NCI-H524 treated with DMSO at 0.1 percent for 48 hours (cell line): ENCODE data around the gene SCNN1B.
A peak's percentile ranks its signal among the peaks of the same experiment; 100 is the strongest.
"Not testable (repeated sequence)": the region's sequence is repeated elsewhere in the genome, so short reads cannot be mapped to it uniquely, and the experiment has no call there.

Experiments used
- DNase-seq: peaks from one replicate; lab custom pipeline; 2025; lab: John Stamatoyannopoulos, UW

Gene SCNN1B

GRCh38 chr16:23381702-23382101 is 79.6 kb downstream of the SCNN1B start:
- DNase-seq, result not testable (repeated sequence)

GRCh38 chr16:23382279-23382678 is 80.2 kb downstream of the SCNN1B start:
- no peak for DNase-seq

GRCh38 chr16:23383881-23384280 is 81.8 kb downstream of the SCNN1B start:
- no peak for DNase-seq

DNA sequence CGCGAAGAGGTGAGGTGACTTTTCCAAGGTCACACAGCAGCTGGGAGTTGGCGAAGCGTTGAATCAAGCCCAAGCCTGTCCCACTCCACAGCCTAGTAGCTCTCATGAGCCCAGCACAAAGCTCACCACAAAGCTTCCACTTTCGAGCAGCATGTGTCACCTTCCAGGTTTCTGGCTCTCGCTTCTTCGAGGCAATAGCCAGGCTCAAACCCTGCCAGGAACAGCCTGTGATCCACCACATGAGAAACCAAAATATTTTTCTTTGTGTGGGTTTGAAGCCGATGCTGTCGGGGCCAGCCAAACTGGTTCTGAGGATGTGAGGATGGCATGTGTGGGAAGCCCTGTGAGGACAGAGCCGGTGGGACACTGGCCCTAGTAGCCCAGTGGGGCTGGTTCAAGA is 82.8 kb downstream of the SCNN1B start:
- DNase-seq, result no peak

DNA sequence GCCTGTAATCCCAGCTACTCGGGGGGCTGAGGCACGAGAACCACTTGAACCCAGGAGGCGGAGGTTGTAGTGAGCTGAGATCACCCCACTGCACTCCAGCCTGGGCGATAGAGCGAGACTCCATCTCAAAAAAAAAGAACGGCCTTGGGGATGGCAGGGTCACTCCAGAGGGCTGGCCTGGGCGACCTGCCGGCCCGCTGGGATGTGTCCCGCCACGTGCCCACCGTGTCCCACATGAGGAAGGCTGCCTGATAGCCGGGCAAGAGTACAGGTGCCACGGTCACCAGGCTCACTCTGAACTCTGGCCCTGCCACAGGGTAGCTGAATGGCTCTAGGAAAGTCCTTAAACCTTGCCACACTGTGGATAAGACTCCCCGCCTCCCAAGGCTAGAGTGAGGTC is 83.3 kb downstream of the SCNN1B start:
- no peak for DNase-seq

GRCh38 chr16:23387666-23388065 is 85.6 kb downstream of the SCNN1B start:
- no peak for DNase-seq

- DNase-seq, result no peak
Observed at GRCh38 chr16:23388786-23389185, 86.7 kb downstream of the SCNN1B start.

DNA sequence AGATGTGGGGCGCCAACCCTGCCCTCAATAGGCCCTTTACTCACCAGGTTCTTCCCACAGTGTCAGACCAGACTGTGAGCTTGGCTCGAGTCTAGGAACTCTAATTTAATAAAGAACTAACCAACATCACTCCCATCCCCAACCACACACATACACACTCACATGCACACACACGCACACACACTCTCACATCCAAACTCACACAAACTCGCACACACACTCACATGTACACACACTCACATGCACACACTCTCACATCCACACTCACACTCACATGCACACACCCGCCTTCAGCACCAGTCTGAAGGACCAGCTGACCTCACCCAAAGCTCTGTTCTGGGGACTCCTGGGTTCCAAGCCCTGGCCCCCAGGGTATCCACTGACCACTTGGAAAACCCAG is 87.1 kb downstream of the SCNN1B start:
- DNase-seq, result no peak

- not testable (repeated sequence) for DNase-seq
Observed at GRCh38 chr16:23389936-23390335, 87.8 kb downstream of the SCNN1B start.

DNA sequence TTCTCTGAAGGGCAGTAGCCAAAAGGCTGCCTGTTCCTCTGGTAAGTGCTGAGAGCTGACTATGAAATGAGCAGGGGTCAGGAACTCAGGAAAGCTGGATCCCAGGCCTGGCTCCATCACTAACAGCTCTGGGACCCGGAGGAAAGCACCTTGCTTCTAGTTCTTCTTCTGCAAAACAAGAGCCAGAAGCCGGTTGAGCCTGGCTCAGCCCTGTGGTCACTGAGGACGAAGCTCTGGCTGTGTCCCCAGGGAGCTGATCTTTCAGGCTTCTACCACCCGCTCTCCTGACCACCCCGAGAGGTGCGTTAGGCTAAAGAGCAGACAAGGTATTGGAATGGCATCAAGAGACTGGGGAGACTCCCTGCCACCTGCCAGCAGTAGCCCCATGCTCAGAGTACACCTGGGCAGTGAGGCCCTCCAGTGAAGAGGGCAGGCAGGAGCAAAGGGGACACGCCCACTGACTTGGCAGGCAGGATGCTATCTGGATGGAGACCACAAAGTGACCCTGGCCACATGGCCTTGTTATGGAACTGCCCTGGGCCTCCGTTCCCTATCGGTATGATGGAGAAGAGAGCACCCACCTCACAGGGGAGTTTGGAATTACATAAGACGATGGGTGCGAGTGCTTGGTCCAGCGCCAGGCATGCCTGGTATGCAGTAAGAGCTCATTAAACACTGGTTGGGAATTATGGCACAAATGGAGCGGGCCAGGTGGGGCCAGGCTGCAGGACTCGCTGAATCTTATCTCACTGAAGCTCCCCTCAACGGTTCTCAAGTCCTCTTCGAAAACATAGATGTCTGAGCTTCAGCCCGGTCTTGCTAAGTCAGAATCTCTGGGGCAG is 89.5 kb downstream of the SCNN1B start:
- no peak for DNase-seq

DNA sequence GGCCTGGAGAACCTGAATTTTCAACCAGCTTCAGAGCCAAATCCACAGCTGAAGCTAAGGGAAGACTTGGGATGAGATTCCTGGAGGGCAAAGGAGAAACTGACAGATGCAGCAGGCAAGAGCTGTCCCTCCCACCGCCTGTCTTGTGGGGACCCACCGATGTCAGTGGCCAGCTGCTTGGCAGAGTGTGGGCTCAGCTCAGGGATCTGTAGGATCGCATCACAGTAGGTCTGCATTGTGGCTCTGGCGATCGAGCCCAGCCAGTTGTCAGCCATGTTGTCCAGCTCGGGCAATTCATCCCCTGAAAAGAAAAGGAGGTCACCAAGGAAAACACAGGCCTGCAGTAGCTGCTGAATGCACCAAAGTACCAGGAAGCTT is 90.1 kb downstream of the SCNN1B start:
- DNase-seq, result no peak

GRCh38 chr16:23394141-23394831 is 92.2 kb downstream of the SCNN1B start:
- DNase-seq, result no peak

- no peak for DNase-seq
Observed at GRCh38 chr16:23395732-23396131, 93.6 kb downstream of the SCNN1B start.

- no peak for DNase-seq
Observed at GRCh38 chr16:23397464-23397863, 95.4 kb downstream of the SCNN1B start.

DNA sequence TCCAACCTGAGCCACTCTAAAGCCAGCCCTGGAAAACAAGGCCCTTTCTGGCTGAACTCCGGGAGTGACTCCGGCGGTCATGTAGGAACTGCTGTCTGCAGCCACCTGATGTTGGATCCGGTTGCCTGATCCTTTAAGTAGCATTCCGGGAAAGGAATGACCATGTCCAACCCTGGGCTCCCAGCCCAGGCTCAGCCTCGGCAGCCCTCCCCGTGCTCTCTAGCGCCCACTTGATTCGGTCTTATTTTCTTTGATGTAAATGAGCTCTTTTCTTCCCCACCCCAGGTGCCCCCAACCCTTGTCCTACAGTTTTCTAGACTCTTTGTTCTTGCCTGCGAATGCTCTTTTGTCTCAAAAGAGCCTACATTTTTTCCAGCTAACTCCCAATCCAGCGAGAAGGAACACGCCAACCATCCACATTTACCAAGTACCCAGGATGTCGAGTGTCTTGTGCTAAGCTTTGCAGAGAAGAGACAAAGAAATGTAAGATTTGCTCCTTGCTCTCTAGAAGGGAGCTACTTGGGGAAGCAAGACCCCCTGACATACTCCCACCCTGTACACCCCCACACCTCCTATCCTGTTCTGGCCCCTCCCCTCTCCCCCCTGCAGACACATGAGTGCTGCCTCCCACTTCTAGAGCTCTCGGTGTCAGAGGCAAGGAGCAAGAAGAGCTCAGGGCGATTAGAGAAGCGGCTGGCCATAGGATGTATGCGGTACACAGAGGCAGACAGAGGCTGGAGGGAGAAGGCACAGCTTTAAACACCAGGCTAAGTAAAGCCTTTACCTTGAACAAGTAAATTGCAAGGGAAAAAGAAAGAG is 97.1 kb downstream of the SCNN1B start:
- DNase-seq, result no peak

- DNase-seq, result peak; percentile 92
Observed at GRCh38 chr16:23400447-23400846, 98.3 kb downstream of the SCNN1B start.

DNA sequence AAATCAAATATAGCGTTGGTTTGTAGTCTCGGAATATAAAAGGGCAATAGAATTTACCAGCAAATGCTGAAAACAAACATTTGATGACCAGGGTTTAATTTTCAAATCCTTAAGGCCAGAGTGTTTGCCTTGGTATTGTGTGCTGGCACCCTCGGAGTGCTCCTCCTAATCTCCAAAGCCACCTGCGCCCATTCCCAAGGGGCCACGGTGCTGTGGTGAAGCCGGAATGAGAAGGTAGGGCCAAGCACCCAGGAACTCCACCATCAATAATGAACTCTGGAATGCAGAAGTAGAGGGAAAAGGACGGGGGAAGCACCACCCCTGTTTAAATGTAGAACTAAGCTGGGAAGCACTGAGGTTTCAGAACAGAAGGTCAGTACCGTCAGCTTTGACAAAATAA is 99.0 kb downstream of the SCNN1B start:
- no peak for DNase-seq

GRCh38 chr16:23402100-23402499 is 100.0 kb downstream of the SCNN1B start:
- DNase-seq, result no peak

- DNase-seq, result peak; percentile 63
Observed at GRCh38 chr16:23403547-23403946, 101.4 kb downstream of the SCNN1B start.

DNA sequence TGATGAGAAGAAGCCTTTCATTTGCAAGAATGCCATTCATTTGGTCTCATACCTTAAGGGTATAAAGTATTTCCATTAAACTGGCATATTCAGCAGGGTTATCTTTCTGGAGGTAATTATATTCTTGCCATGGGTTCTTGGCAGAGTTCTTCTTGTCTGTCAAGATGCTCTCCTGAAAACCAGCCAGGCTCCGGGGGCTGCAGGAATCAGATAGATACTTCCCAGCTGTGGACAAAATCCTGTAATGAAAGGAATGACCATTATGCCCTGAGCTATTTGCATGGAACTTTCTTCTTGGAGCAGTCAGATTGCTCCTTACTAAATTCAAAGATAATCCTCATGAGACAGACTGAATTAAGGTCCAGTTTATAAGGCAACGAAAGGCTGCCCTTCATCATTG is 103.9 kb downstream of the SCNN1B start:
- DNase-seq, result no peak

- DNase-seq, result no peak
Observed at GRCh38 chr16:23406546-23407240, 104.6 kb downstream of the SCNN1B start.
